Colonic mucosa (tissue), 4 donors: Measurements from ENCODE around the gene TTL. TPM values are rescaled to one million over a fixed set of nuclear protein-coding genes. Genes with fewer than 3 reads are reported as not detected.
"Not testable (repeated sequence)": the region's sequence is repeated elsewhere in the genome, so short reads cannot be mapped to it uniquely, and the experiment has no call there.

Experiments used
- DNase-seq: peaks from one replicate; pipeline ENCODE4 v3.0.0-alpha.2; 2020
- H3K27ac ChIP-seq: fragments of 200-600 bp; one replicate; pipeline ENCODE4 v1.8.0; 2021
- H3K27me3 ChIP-seq: fragments of 200-600 bp; one replicate; pipeline ENCODE4 v1.8.0; 2021
- H3K36me3 ChIP-seq: fragments of 200-600 bp; one replicate; pipeline ENCODE4 v1.8.0; 2021
- H3K4me1 ChIP-seq: fragments of 200-600 bp; one replicate; pipeline ENCODE4 v1.8.0; 2021; ENCODE audit warnings: mild to moderate bottlenecking
- H3K4me3 ChIP-seq: fragments of 200-600 bp; one replicate; pipeline ENCODE4 v1.8.0; 2021
- H3K9ac ChIP-seq, 2 donors: one replicate each; pipeline ENCODE4 v1.7.0; 2013; ENCODE audit warnings: control low read depth in 2 of 2, low read depth in 2 of 2, low read length in 2 of 2
- H3K9me3 ChIP-seq: fragments of 200-600 bp; one replicate; pipeline ENCODE4 v1.8.0; 2021
- CTCF ChIP-seq: fragments of 200-600 bp; IDR thresholded peaks from one replicate; pipeline ENCODE4 v1.8.0; 2022; ENCODE audit warnings: antibody characterized with exemption, mild to moderate bottlenecking
- intact Hi-C: fragments of 100-400 bp; cut with DNase I; formaldehyde crosslinking; loops from one replicate; pipeline ENCODE4 v1.14.1; 2022
- total RNA-seq, 2 donors: library from RNA; stranded (reverse); fragmentation: NEBNext Ultra II Directional in 1 of 2; extraction: Animal tissue kit (Norgen Biotek cat#: 25700) in 1 of 2; gene quantifications; one replicate each; pipeline ENCODE4 v1.2.1, GENCODE V29; 2021
- donor health status: healthy.
- donor health status: DM: no; HTN: no; CAD: no.
- donor health status: DM: no; HTN: no; CAD: no.

The TTL gene
- total RNA-seq = 10 to 100 TPM; 16.9 to 17.5 TPM

DNA sequence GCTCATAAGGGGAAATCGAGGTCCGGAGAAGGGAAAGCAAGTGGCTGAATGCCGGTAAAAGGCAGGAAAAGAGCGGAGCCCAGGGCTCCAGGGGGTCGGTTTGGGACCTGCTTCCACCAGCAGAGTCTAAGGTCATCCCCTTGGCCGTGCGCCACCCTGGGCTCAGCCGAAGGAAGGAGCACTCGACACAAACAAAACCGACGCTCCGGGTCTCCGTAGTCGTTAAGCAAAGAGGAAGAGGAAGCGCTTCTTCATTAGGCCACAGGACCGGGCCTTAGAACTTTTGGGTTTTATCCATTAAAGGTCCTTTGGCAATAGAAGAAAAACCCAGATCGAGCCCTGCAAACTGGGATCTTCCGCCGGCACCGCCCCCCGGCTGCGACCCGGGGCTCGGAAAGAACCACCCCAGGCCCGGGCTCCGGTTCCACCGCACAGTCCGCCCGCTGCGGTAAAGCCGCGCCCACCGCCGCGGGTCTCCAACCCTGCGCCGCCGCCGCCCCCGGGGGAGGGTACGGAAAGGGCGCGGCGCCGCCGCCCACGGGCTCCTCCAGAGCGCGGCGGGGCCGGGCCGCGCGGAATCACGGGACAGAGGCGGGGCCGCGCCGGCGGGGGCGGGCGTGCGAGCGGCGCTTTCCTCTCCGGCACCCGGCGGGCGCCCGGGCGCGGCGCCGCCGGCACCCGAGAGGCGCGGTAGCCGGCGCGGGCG lies at the start of gene TTL:
Gene TTL (plus strand): TSS at position 629 of the 706 bp plus-strand sequence. CDS start 189 bp downstream, outside the sequence.
- H3K27me3 ChIP-seq = no peaks in the 10 kb centered on the region
- H3K9me3 ChIP-seq = no peaks in the 10 kb centered on the region
- peak within 1 kb of the TSS; percentile 94 for H3K27ac ChIP-seq
- TF ChIP-seq CTCF = no peak
- peak within 1 kb of the TSS; percentile 90 for H3K4me3 ChIP-seq
- H3K4me1 ChIP-seq = peaks cover 6% of the 10 kb centered on the region
- DNase-seq = peak; percentile 84
- H3K9ac ChIP-seq = peak within 1 kb of the TSS; percentile 76 to 84
- intact Hi-C loops = no loop called here
- H3K36me3 ChIP-seq = no peaks in the 10 kb centered on the region

- intact Hi-C loops = loop anchor here (5.0 kb wide), 1 partner anchor 175 kb away; the partner anchor contains the start of gene ZC3H8
- H3K27me3 ChIP-seq, H3K36me3 ChIP-seq, H3K9me3 ChIP-seq, H3K4me1 ChIP-seq, DNase-seq: not testable (repeated sequence)
- peak overlapping the region in 1 of 2 donors; percentile 35 for H3K9ac ChIP-seq
- peak overlapping the region; percentile 66 for H3K27ac ChIP-seq
- peak overlapping the region; percentile 52 for H3K4me3 ChIP-seq
These were observed 49.6 kb upstream of the TTL start for GRCh38 chr2:112432390-112432734.

DNA sequence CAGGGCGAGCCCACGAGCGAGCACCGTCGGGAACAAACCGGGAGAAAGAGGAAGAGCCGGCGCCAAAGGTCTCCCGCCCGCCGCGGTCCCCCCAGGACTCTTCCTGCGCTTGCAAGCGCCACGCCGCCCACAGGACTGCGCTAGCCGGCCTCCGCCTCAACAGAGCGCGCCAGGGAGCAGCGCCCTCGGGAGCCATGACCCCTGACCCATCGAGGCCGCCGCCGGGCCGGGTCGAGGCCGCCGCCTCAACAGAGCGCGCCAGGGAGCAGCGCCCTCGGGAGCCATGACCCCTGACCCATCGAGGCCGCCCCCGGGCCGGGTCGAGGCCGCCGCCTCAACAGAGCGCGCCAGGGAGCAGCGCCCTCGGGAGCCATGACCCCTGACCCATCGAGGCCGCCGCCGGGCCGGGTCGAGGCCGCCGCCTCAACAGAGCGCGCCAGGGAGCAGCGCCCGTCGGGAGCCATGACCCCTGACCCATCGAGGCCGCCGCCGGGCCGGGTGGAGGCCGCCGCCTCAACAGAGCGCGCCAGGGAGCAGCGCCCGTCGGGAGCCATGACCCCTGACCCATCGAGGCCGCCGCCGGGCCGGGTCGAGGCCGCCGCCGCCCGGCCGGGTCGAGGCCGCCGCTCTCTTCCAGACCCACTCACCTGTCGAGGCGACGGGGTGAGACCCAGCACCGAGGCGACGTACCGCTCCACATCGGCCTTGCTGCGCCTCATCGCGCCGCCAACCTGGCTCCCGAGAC lies 49.0 kb upstream of the TTL start:
- not testable (repeated sequence) for H3K36me3 ChIP-seq, H3K27me3 ChIP-seq, DNase-seq, H3K9me3 ChIP-seq, H3K4me1 ChIP-seq
- Histone ChIP-seq H3K27ac (peak overlapping the region; percentile 66), H3K9ac (peak overlapping the region in 1 of 2 donors; percentile 56), H3K4me3 (peak overlapping the region; percentile 52)
- intact Hi-C loops = loop anchor here (5.0 kb wide), 1 partner anchor 176 kb away; the partner anchor contains the start of gene ZC3H8

GRCh38 chr2:112433480-112433879 lies 48.5 kb upstream of the TTL start, which contains the start of gene RGPD8:
Gene RGPD8 (minus strand): TSS chr2:112433645. CDS start chr2:112433453, 192 bp downstream.
- H3K4me1 ChIP-seq, H3K27me3 ChIP-seq, H3K36me3 ChIP-seq, H3K9me3 ChIP-seq: not testable (repeated sequence)
- intact Hi-C loops = loop anchor here (5.0 kb wide), 1 partner anchor 176 kb away; the partner anchor contains the start of gene ZC3H8
- H3K27ac ChIP-seq = peak within 1 kb of the TSS; percentile 66
- peak; percentile 90 for DNase-seq
- H3K9ac ChIP-seq = peak within 1 kb of the TSS in 1 of 2 donors; percentile 56
- peak; percentile 36 for TF ChIP-seq CTCF
- peak within 1 kb of the TSS; percentile 52 for H3K4me3 ChIP-seq

GRCh38 chr2:112433932-112434730 lies 47.8 kb upstream of the TTL start:
- intact Hi-C loops = loop anchor here (5.0 kb wide), 1 partner anchor 177 kb away; the partner anchor contains the start of gene ZC3H8

DNA sequence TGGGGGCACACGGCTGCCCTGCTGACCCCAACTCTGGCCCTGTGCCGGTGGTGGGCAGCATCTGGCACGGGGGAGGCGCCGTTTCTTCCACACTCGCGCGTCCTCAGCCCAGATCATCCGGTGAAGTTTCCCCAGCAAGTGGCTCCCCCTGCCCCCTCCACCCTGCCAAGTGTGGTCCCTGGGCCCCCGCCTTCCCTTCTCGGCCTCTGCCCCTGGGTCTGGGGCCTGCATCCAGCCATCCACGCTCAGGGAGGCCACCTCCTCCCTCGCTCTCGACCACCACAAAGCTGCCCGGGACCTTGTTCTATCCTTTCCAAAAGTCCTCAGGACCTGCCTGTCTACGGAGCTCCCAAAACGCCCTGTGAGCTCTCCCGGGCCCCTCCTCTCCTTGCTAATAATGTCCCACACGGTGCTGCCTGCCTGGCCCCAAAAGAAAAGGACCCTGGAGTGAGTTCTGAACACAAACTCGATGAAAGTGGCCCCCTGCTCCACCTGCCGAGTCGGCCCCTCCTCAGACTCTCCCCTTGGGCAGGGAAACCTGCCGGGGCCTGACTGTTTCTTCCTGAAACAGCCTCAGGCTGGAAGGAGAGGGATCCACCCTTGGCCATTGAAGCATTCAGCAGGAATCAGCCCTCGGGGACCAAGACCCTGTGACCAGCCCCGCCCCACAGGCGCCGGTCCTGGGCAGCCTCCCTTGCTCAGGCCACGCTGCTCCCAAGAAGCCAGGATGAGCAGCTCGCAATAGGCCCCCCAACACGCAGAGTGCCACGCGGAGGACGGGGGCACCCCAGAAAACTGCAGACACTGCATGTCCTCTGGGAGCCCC lies 46.9 kb upstream of the TTL start:
- not testable (repeated sequence) for H3K27me3 ChIP-seq, H3K4me1 ChIP-seq, H3K27ac ChIP-seq, DNase-seq, H3K9ac ChIP-seq, H3K36me3 ChIP-seq, H3K4me3 ChIP-seq, H3K9me3 ChIP-seq
- intact Hi-C loops = loop anchor here (5.0 kb wide), 1 partner anchor 178 kb away; the partner anchor contains the start of gene ZC3H8

More at GRCh38 chr2:112433932-112434730, 47.8 kb upstream of the TTL start:
- TF ChIP-seq CTCF = no peak
- no peaks in the 10 kb centered on the region for H3K36me3 ChIP-seq
- no peak overlapping the region for H3K9ac ChIP-seq
- no peak overlapping the region for H3K4me3 ChIP-seq
- H3K27ac ChIP-seq = no peak overlapping the region
- no peak for DNase-seq
- no peaks in the 10 kb centered on the region for H3K9me3 ChIP-seq
- no peaks in the 10 kb centered on the region for H3K27me3 ChIP-seq
- H3K4me1 ChIP-seq = no peaks in the 10 kb centered on the region

- DNase-seq, H3K4me3 ChIP-seq, H3K27ac ChIP-seq, H3K9ac ChIP-seq, intact Hi-C loops, H3K36me3 ChIP-seq, H3K9me3 ChIP-seq, H3K4me1 ChIP-seq, H3K27me3 ChIP-seq: not testable (repeated sequence)
These were observed 46.1 kb upstream of the TTL start for GRCh38 chr2:112435716-112436431.

- intact Hi-C loops, H3K27ac ChIP-seq, H3K4me3 ChIP-seq, H3K4me1 ChIP-seq, H3K27me3 ChIP-seq, DNase-seq, H3K36me3 ChIP-seq, H3K9me3 ChIP-seq, H3K9ac ChIP-seq: not testable (repeated sequence)
These were observed 45.0 kb upstream of the TTL start for GRCh38 chr2:112436993-112437392.
